H9 (cell line): Measurements from ENCODE around the gene PRIMPOL. TPM values are rescaled to one million over a fixed set of nuclear protein-coding genes. Genes with fewer than 3 reads are reported as not detected.

Experiments used
- DNase-seq: peaks from one replicate; pipeline ENCODE4 v3.0.0-alpha.2; 2017
- H2AFZ ChIP-seq: one replicate; pipeline ENCODE4 v1.6.1; 2013; ENCODE audit warnings: mild to moderate bottlenecking, low read length, control low read depth, moderate library complexity
- H2AK5ac ChIP-seq: 2 replicates; pipeline ENCODE4 v1.6.1; 2013; ENCODE audit warnings: low read length, control low read depth, mixed read lengths; ENCODE audit not compliant: insufficient read length
- H2BK120ac ChIP-seq: one replicate; pipeline ENCODE4 v1.6.1; 2013; ENCODE audit warnings: low read depth, mild to moderate bottlenecking, low read length, control low read depth, inconsistent platforms; ENCODE audit not compliant: poor library complexity, severe bottlenecking
- H2BK12ac ChIP-seq: 2 replicates; pipeline ENCODE4 v1.6.1; 2013; ENCODE audit warnings: low read length, control low read depth, mixed read lengths, low read depth; ENCODE audit not compliant: insufficient read length
- H2BK15ac ChIP-seq: 2 replicates; pipeline ENCODE4 v1.6.1; 2013; ENCODE audit warnings: low read depth, low read length, control low read depth
- H2BK20ac ChIP-seq: one replicate; pipeline ENCODE4 v1.6.1; 2013; ENCODE audit warnings: low read depth, mild to moderate bottlenecking, low read length, control low read depth, inconsistent platforms; ENCODE audit not compliant: poor library complexity, severe bottlenecking
- H2BK5ac ChIP-seq: 2 replicates; pipeline ENCODE4 v1.6.1; 2013; ENCODE audit warnings: low read length, control low read depth, mixed read lengths; ENCODE audit not compliant: insufficient read length
- H3K14ac ChIP-seq: 2 replicates; pipeline ENCODE4 v1.6.1; 2013; ENCODE audit warnings: low read length, control low read depth; ENCODE audit not compliant: insufficient read depth
- H3K18ac ChIP-seq: 2 replicates; pipeline ENCODE4 v1.6.1; 2013; ENCODE audit warnings: low read depth, mild to moderate bottlenecking, mixed read lengths, low read length, control low read depth; ENCODE audit not compliant: insufficient read length
- H3K23ac ChIP-seq: 2 replicates; pipeline ENCODE4 v1.6.1; 2013; ENCODE audit warnings: low read length, control low read depth, mixed read lengths, low read depth; ENCODE audit not compliant: insufficient read length
- H3K23me2 ChIP-seq: 2 replicates; pipeline ENCODE4 v1.6.1; 2013; ENCODE audit warnings: low read depth, mild to moderate bottlenecking, mixed read lengths, low read length, control low read depth; ENCODE audit not compliant: insufficient read length, poor library complexity, severe bottlenecking
- H3K27ac ChIP-seq: 2 replicates; pipeline ENCODE4 v1.5.1; 2013; ENCODE audit warnings: low read length, control low read depth, mixed read lengths, low read depth; ENCODE audit not compliant: insufficient read length
- H3K27me3 ChIP-seq: 2 replicates; pipeline ENCODE4 v1.6.1; 2013; ENCODE audit warnings: low read length, control low read depth, inconsistent platforms; ENCODE audit not compliant: insufficient read depth
- H3K4ac ChIP-seq: 2 replicates; pipeline ENCODE4 v1.6.1; 2013; ENCODE audit warnings: low read depth, mild to moderate bottlenecking, control low read depth, inconsistent platforms, low read length, moderate library complexity
- H3K4me1 ChIP-seq: 2 replicates; pipeline ENCODE4 v1.6.1; 2013; ENCODE audit warnings: low read length, control low read depth, inconsistent platforms; ENCODE audit not compliant: insufficient read depth
- H3K4me2 ChIP-seq: 2 replicates; pipeline ENCODE4 v1.6.1; 2013; ENCODE audit warnings: low read length, control low read depth, mixed read lengths; ENCODE audit not compliant: insufficient read length, insufficient read depth
- H3K56ac ChIP-seq: 2 replicates; pipeline ENCODE4 v1.6.1; 2013; ENCODE audit warnings: low read depth, mild to moderate bottlenecking, mixed read lengths, low read length, control low read depth; ENCODE audit not compliant: insufficient read length
- H3K79me1 ChIP-seq: 2 replicates; pipeline ENCODE4 v1.6.1; 2013; ENCODE audit warnings: low read depth, mild to moderate bottlenecking, moderate library complexity, low read length, control low read depth, inconsistent platforms; ENCODE audit not compliant: insufficient read depth, poor library complexity, severe bottlenecking
- H3K79me2 ChIP-seq: 2 replicates; pipeline ENCODE4 v1.6.1; 2013; ENCODE audit warnings: low read length, control low read depth, inconsistent platforms; ENCODE audit not compliant: insufficient read depth
- H3K9ac ChIP-seq: 2 replicates; pipeline ENCODE4 v1.6.1; 2013; ENCODE audit warnings: low read length, control low read depth, mixed read lengths; ENCODE audit not compliant: insufficient read length; ENCODE audit errors: extremely low read depth
- H3K9me3 ChIP-seq: one replicate; pipeline ENCODE4 v1.6.1; 2013; ENCODE audit warnings: low read depth, low read length, inconsistent platforms; ENCODE audit not compliant: control insufficient read depth
- H3T11ph ChIP-seq: one replicate; pipeline ENCODE4 v1.6.1; 2013; ENCODE audit warnings: mild to moderate bottlenecking, low read length, control low read depth, inconsistent platforms
- H4K20me1 ChIP-seq: one replicate; pipeline ENCODE4 v1.6.1; 2013; ENCODE audit not compliant: control insufficient read depth, insufficient read length, insufficient read depth
- H4K5ac ChIP-seq: 2 replicates; pipeline ENCODE4 v1.6.1; 2013; ENCODE audit warnings: low read depth, mild to moderate bottlenecking, mixed read lengths, low read length, control low read depth; ENCODE audit not compliant: insufficient read length
- H4K8ac ChIP-seq: replicated peaks from 2 replicates; pipeline ENCODE4 v1.6.1; 2013; ENCODE audit warnings: low read length, control low read depth, mixed read lengths, low read depth; ENCODE audit not compliant: insufficient read length
- H4K91ac ChIP-seq: 2 replicates; pipeline ENCODE4 v1.6.1; 2013; ENCODE audit warnings: low read depth, mild to moderate bottlenecking, moderate library complexity, mixed read lengths, low read length, control low read depth; ENCODE audit not compliant: insufficient read length
- H3K27ac Mint-ChIP-seq, 3 experiments: 2 replicates in 2 of 3; 3 replicates in 1 of 3; pipeline ENCODE4 v1.8.0; 2020 to 2021; ENCODE audit warnings: mixed read lengths in 3 of 3, mild to moderate bottlenecking in 1 of 3, moderate library complexity in 1 of 3
- H3K27me3 Mint-ChIP-seq: 2 replicates; pipeline ENCODE4 v1.8.0; 2021; ENCODE audit warnings: low read depth, mild to moderate bottlenecking, moderate library complexity, mixed read lengths
- H3K36me3 Mint-ChIP-seq, 3 experiments: 2 replicates in 2 of 3; 3 replicates in 1 of 3; pipeline ENCODE4 v1.8.0; 2020 to 2021; ENCODE audit warnings: low read depth in 3 of 3, mixed read lengths in 3 of 3; ENCODE audit not compliant: insufficient read depth in 1 of 3
- H3K4me1 Mint-ChIP-seq, 2 experiments: 2 replicates each; pipeline ENCODE4 v1.8.0; 2020; ENCODE audit warnings: mixed read lengths in 2 of 2
- H3K4me3 Mint-ChIP-seq, 2 experiments: 2 replicates in 1 of 2; 3 replicates in 1 of 2; pipeline ENCODE4 v1.8.0; 2020 to 2021; ENCODE audit warnings: mild to moderate bottlenecking in 2 of 2, mixed read lengths in 2 of 2, moderate library complexity in 1 of 2
- H3K9me3 Mint-ChIP-seq, 2 experiments: 2 replicates in 1 of 2; 3 replicates in 1 of 2; pipeline ENCODE4 v1.8.0; 2020; ENCODE audit warnings: mild to moderate bottlenecking in 2 of 2, mixed read lengths in 2 of 2, moderate library complexity in 1 of 2
- WGBS: extraction: QIAGEN DNeasy Blood & Tissue Kit; methylation state at CpG from one replicate; pipeline ENCODE4 v1.1.7; 2013; ENCODE audit warnings: missing lambda C conversion rate, low lambda C conversion rate, mixed read lengths; ENCODE audit not compliant: insufficient read length; ENCODE audit errors: extremely low coverage; 5-methylcytosine and 5-hydroxymethylcytosine counted together
- total RNA-seq: library from RNA; stranded (reverse); gene quantifications from 2 replicates; pipeline ENCODE4 v1.2.1, GENCODE V29; 2021
- TF ChIP-seq, protein P1 (sequence below): fragments of 200-600 bp; sonication (generic); conservative IDR thresholded peaks from 3 replicates; pipeline ENCODE4 v1.8.0; 2021; ENCODE audit warnings: antibody characterized with exemption, mild to moderate bottlenecking

Gene PRIMPOL
- total RNA-seq, 1 experiment from 2014 or later = 4.9 TPM

DNA sequence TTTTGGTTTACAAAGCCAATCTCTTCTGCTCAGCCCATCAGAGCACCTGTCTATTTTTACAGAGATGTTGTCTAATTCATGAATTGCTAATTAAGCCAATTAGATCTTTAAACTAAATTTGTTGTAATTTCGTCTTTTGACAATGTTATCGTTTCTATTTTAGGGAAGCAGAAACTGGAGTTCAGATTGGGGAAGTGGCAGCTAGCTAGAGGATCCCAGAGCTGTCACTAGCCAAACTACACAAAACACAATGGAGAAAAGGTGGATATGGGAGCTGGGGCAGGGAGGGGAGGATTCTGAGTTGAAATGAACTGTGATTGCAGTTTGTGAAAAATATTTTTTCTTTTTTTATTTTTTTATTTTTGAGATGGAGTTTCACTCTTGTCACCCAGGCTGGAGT, 36.1 kb upstream of the PRIMPOL start:
- Histone ChIP-seq H2BK5ac (no peak overlapping the region), H3K4ac (no peak overlapping the region), H3K18ac (no peak overlapping the region), H2BK12ac (no peak overlapping the region), H2BK120ac (no peak overlapping the region), H3K56ac (no peak overlapping the region), H3T11ph (no peak overlapping the region), H3K9ac (no peak overlapping the region), H4K8ac (no peak overlapping the region), H2BK15ac (no peak overlapping the region), H2AFZ (no peak overlapping the region), H3K9me3 (peaks cover 10% of the 10 kb centered on the region), H3K23me2 (no peaks in the 10 kb centered on the region), H3K4me1 (peaks cover 13% of the 10 kb centered on the region; the same call in 1 of the 2 replicates), H4K5ac (no peak overlapping the region), H4K20me1 (no peaks in the 10 kb centered on the region), H3K23ac (no peak overlapping the region), H3K27ac (no peak overlapping the region), H3K14ac (no peak overlapping the region), H3K4me2 (no peak overlapping the region), H2BK20ac (no peak overlapping the region), H3K79me2 (no peaks in the 10 kb centered on the region), H3K27me3 (no peaks in the 10 kb centered on the region), H2AK5ac (no peak overlapping the region), H4K91ac (no peak overlapping the region), H3K79me1 (no peaks in the 10 kb centered on the region)
- WGBS = no CpG with 5 or more reads among the region's 2 CpGs
- no peak for DNase-seq
- Mint-ChIP-seq H3K27me3 (peaks cover 4% of the 10 kb centered on the region), H3K36me3 (peaks cover 22 to 45% (median 25%) of the 10 kb centered on the region in 3 experiments), H3K27ac (no peak overlapping the region), H3K9me3 (peaks cover 35 to 44% of the 10 kb centered on the region in 2 experiments), H3K4me1 (peaks cover 48 to 54% of the 10 kb centered on the region in 2 experiments), H3K4me3 (no peak overlapping the region)
- TF ChIP-seq, protein P1, sequence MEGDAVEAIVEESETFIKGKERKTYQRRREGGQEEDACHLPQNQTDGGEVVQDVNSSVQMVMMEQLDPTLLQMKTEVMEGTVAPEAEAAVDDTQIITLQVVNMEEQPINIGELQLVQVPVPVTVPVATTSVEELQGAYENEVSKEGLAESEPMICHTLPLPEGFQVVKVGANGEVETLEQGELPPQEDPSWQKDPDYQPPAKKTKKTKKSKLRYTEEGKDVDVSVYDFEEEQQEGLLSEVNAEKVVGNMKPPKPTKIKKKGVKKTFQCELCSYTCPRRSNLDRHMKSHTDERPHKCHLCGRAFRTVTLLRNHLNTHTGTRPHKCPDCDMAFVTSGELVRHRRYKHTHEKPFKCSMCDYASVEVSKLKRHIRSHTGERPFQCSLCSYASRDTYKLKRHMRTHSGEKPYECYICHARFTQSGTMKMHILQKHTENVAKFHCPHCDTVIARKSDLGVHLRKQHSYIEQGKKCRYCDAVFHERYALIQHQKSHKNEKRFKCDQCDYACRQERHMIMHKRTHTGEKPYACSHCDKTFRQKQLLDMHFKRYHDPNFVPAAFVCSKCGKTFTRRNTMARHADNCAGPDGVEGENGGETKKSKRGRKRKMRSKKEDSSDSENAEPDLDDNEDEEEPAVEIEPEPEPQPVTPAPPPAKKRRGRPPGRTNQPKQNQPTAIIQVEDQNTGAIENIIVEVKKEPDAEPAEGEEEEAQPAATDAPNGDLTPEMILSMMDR = no peak
